GM12865 (cell line): ENCODE results near the gene TTLL5.

Source experiments
- DNase-seq: peaks from one replicate; pipeline ENCODE4 v3.0.0; 2010; ENCODE audit warnings: low read depth
- H3K4me3 ChIP-seq: 2 replicates; pipeline ENCODE4 v1.5.1; 2011; ENCODE audit warnings: mild to moderate bottlenecking, low read depth, low read length, control low read depth
- TF ChIP-seq, protein P1 (sequence below): IDR thresholded peaks from 2 replicates; pipeline ENCODE4 v1.5.1; 2011; ENCODE audit warnings: low read length, control low read depth, low read depth, inconsistent platforms; ENCODE audit not compliant: insufficient read depth; ENCODE audit errors: missing control alignments

The TTLL5 gene

DNA sequence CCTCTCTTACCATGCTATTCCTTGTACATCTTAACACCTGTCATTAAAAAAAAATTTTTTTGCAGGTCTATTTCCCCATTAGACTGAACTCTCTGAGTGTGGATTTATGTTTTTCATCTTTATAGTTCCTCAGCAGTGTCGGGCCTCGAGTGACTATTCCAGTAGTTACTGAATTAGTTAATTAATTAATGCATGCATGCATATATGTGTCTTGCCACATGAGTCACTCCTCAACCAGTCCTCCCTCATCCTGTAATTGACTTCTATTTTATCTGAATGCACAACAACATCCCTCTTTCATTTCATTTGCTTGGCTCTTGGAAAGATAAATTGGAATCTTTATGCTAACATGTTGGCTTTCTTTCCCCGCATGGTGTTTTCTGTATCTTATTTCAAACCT lies 36.0 kb upstream of the TTLL5 start:
- no peak for DNase-seq
- TF ChIP-seq, protein P1, sequence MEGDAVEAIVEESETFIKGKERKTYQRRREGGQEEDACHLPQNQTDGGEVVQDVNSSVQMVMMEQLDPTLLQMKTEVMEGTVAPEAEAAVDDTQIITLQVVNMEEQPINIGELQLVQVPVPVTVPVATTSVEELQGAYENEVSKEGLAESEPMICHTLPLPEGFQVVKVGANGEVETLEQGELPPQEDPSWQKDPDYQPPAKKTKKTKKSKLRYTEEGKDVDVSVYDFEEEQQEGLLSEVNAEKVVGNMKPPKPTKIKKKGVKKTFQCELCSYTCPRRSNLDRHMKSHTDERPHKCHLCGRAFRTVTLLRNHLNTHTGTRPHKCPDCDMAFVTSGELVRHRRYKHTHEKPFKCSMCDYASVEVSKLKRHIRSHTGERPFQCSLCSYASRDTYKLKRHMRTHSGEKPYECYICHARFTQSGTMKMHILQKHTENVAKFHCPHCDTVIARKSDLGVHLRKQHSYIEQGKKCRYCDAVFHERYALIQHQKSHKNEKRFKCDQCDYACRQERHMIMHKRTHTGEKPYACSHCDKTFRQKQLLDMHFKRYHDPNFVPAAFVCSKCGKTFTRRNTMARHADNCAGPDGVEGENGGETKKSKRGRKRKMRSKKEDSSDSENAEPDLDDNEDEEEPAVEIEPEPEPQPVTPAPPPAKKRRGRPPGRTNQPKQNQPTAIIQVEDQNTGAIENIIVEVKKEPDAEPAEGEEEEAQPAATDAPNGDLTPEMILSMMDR: no peak

DNA sequence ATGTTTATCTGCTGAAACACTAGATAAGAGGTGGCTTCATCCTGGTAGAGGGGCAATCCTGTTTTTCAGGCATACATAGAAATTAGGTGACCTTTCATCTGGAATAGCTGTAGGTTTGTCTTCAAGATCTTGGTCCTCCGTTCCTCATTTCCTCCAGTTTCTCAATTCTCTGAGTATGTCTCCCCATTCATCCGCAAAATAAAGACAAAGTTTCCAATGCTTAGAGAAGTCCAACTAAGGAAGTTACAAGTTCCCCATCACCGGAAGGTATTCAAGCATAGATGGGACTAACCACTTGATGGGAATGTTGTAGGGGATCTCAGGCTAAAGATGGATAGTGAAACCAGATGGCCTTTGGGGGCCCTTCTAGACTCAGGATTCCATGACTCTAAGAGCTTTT lies 34.6 kb upstream of the TTLL5 start:
- no peak for DNase-seq
- TF ChIP-seq, protein P1: no peak
- H3K4me3 ChIP-seq: no peak overlapping the region

More for the DNA sequence above, 36.0 kb upstream of the TTLL5 start:
- no peak overlapping the region for H3K4me3 ChIP-seq

DNA sequence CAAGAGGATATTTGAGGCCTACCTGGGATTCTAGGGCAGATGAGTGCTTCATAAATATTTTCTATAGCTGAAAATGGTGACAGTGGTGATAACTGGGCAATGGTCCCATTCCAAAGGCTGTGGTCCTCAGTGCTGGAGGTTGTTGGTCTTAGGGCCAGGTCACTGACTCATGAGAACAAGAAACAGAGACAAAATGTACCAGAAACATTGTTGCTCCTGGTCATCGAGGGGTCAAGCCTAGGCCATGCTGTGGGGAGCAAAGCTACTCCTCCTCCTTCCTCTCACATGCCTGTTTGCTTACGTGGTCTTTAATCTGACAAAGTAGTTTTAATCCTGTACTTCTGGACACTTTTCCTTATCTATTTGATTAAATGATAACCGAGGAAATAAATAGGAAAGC lies 34.2 kb upstream of the TTLL5 start:
- H3K4me3 ChIP-seq: no peak overlapping the region
- TF ChIP-seq, protein P1: no peak
- DNase-seq: no peak

DNA sequence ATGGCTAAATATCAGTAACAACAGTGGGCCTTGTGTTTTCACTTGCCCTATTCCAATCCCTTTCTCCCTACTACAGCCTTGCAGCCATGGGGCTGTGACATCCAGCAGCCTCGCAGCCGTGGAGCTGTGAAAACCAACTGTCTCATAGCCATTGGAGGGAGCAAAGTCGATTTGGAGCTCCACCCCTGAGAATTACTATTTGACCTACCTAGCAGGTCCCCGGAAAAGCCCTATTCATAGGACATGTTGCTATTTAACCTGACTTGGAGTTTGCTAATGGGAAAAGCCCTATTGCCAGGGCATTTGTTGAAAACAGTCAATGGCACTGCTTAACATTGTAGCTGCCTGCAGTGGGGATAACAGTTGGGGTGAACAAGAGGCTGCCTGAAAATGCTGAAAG lies 33.6 kb upstream of the TTLL5 start:
- TF ChIP-seq, protein P1: no peak
- no peak overlapping the region for H3K4me3 ChIP-seq
- DNase-seq: no peak

DNA sequence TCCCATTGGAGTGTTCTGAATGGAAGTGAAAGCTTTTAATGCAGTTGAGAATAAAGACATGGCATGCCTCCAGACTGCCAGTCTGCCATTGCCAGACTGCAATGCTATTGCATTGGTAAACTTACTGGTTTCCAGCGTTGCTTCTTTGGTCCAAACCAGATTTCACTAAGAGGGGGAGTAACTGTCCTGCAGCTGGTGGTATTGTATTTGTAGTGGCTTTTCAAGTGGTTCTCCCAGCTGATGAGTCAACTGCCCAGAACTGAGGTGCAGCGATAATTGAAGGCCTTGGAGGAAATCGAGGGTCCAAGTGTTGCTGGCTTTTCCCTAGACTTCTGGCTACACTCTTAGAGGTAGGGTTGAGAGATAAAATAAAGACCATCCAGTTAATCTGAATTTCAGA lies 32.2 kb upstream of the TTLL5 start:
- no peak for DNase-seq
- TF ChIP-seq, protein P1: no peak
- no peak overlapping the region for H3K4me3 ChIP-seq

DNA sequence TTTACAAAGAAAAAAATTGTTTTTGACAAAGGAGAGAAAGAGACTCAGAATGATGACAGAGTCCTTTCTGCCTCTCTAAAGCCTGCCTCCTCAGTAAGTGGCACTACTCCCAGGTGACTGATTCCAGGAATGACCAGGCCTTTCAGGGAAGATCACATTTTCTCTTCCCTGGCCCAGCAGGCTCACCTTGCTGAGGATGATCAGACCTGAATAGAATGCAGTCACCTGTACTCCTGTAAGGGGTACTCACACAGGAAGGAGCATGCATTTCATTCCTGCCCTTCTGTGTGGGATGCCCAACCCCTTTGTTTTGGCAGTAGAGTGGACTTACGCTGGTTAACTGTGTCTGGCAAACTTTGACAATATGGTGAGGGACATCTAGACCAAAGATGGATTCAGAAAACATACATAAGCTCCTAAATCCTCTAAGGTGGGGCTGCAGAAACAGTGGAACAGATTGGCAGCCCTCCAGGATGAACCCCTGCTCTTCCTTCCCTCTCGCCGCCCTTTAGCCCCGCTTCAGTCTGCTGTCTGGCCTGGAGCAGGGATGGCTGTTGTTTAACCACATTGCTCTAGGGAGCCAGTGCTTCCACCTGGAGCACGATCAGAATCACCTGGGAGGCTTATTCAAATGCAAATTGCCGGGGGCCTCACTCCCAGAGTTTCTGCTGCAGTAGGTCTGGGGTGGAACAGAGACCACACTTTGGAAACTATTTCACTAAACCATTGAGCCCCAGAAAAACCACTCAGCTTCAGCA lies 30.2 kb upstream of the TTLL5 start:
- no peak overlapping the region for H3K4me3 ChIP-seq
- no peak for DNase-seq
- TF ChIP-seq, protein P1: no peak

DNA sequence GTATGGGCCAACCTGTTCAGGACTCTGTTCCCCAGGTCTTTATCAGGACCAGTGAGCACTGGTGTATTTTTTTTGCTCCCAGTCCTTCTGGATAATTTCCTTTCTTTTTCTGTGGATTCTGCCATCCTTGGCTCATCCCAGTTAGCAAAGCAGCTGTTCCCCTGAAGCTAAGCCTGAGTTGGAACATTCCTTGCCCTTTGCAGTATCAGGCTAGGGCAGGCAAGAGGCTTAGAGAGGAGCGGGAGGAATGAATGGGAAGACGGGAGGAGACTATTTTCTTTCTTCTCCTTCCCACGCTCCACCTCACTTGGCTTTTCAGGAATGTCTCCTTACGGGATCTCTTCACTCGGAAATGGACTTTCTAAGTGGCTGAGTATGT lies 29.6 kb upstream of the TTLL5 start:
- no peak overlapping the region for H3K4me3 ChIP-seq
- no peak for DNase-seq
- TF ChIP-seq, protein P1: no peak
